Gastroesophageal sphincter (tissue), 3 donors: Measurements from ENCODE around the gene SLC13A4.

Source experiments
- CTCF ChIP-seq, 4 experiments: fragments of 200-600 bp in 2 of 4; fragments of 450-650 bp in 2 of 4; sonication (generic) in 1 of 4; IDR thresholded peaks; one replicate each; pipeline ENCODE4 v1.5.1; 2017 to 2019; ENCODE audit warnings: antibody characterized with exemption in 4 of 4, mild to moderate bottlenecking in 2 of 4, moderate library complexity in 2 of 4
- POLR2A ChIP-seq, 2 donors: fragments of 450-650 bp; IDR thresholded peaks; one replicate each; pipeline ENCODE4 v1.6.1; 2017; ENCODE audit warnings: antibody characterized with exemption in 2 of 2, mild to moderate bottlenecking in 2 of 2, moderate library complexity in 1 of 2
- POLR2AphosphoS5 ChIP-seq: sonication (generic); formaldehyde crosslinking; IDR thresholded peaks from one replicate; pipeline ENCODE4 v1.6.1; 2017; ENCODE audit warnings: antibody characterized with exemption

GRCh38 chr7:135774284-135774683 lies 46.3 kb upstream of the SLC13A4 start:
- TF ChIP-seq POLR2A (IDR thresholded peaks at IDR 0.05) (no peak), CTCF (IDR thresholded peaks at IDR 0.05) (no peak), POLR2AphosphoS5 (no peak)
